AG09319 (cell line): ENCODE results near the gene ZNF335.

Experiments used
- DNase-seq: peaks from one replicate; pipeline ENCODE4 v3.0.0-alpha.2; 2010; ENCODE audit warnings: low read depth; ENCODE audit errors: extremely low read depth
- TF ChIP-seq, protein P1 (sequence below): IDR thresholded peaks from 2 replicates; pipeline ENCODE4 v1.5.1; 2011; ENCODE audit warnings: low read depth, mild to moderate bottlenecking, inconsistent platforms, low read length, moderate library complexity

ZNF335 gene

DNA sequence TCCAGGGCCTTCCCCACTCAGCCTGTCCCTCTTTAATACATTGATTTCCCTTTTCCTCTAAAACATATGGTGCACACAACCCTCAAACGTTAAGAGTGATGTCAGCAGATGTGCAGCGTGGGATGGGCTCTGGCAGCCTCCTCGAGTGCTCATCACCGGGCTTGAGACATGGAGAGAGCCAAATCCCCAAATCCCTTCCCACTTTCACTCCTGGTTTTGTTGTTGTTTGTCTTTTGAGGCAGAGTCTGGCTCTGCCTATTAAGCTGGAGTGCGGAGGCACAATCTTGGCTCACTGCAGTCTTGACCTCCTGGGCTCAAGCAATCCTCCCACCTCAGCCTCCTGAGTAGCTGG, 54.2 kb downstream of the ZNF335 start:
- TF ChIP-seq, protein P1, sequence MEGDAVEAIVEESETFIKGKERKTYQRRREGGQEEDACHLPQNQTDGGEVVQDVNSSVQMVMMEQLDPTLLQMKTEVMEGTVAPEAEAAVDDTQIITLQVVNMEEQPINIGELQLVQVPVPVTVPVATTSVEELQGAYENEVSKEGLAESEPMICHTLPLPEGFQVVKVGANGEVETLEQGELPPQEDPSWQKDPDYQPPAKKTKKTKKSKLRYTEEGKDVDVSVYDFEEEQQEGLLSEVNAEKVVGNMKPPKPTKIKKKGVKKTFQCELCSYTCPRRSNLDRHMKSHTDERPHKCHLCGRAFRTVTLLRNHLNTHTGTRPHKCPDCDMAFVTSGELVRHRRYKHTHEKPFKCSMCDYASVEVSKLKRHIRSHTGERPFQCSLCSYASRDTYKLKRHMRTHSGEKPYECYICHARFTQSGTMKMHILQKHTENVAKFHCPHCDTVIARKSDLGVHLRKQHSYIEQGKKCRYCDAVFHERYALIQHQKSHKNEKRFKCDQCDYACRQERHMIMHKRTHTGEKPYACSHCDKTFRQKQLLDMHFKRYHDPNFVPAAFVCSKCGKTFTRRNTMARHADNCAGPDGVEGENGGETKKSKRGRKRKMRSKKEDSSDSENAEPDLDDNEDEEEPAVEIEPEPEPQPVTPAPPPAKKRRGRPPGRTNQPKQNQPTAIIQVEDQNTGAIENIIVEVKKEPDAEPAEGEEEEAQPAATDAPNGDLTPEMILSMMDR: no peak
- no peak for DNase-seq

DNA sequence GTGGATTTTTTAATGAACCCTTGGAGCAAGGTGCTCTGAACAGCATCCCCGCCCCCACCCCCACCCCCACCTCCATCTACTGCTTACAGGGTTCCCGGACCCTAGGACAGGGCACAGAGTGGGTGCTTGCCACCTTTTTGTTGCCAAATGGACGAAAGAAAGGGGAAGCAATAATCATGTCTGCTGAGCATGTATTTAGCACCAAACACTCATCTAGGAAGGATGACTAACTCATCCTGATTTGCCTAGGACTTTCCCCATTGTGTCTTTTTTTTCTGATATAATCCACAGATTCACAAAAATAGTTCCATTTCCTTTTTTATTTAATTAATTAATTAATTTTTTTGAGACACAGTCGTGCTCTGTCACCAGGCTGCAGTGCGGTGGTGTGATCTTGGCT, 58.9 kb downstream of the ZNF335 start:
- DNase-seq: no peak
- TF ChIP-seq, protein P1: no peak

DNA sequence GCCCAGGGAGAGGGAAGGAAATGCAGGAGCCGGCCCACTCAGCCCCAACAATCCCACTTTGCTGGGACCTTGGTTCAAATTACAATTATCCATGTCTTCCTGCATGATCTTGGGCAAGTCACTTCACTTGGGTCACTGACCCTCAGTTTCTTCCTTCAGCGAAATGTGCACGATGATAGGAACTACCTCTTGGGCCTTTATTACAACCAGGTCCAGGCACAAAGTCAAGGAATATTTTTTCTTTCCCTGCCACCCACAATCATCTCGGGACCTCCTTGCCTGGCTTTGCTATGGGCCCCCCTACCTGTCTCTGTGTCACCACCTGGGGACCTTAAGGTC, 59.7 kb downstream of the ZNF335 start:
- DNase-seq: no peak
- TF ChIP-seq, protein P1: no peak

DNA sequence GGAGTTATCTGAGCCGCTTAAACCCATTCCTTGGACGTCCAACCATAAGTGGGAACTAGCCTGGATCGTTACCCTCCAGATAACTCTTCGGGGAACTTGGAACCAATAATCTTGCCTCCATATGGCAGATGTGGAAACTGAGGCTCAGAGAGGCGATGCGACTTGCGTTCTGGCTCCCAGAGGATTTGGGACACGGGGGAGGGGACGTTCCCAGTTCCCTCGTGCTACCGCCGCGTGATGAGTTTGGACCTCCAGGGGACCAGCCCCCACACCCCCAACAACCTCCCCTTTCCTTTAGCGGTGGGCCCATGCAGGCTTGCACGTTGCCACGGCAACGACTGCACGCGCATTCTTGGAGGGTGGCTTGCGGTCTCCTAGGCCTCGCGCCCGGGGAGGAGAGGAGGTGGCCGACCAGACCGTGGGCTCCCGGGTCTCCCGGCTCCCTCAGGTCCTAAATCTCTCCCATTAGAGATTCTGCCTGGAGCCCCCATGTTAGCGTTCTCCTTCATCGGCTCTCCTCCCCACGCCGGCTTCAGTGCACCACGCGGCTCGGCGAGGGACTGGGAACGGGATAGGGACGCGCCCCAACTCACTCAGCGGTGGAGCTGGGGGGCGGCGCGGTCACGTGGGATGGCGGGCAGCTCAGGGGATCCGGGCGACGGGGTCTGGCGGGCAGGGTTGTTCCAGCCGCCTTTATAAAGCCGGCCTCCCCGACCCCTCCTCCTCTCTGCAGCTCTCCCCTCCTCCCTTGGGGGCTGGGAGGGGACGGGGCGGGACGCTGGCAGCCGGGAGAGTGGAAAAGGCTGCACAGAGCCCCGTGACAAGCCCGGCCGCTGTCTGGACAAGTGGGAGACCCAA, 60.3 kb downstream of the ZNF335 start, which contains the start of gene PLTP:
Gene PLTP (minus strand): TSS at position 670 of the 858 bp plus-strand sequence. CDS start 703 bp downstream, outside the sequence.
- DNase-seq: no peak
- TF ChIP-seq, protein P1: no peak

DNA sequence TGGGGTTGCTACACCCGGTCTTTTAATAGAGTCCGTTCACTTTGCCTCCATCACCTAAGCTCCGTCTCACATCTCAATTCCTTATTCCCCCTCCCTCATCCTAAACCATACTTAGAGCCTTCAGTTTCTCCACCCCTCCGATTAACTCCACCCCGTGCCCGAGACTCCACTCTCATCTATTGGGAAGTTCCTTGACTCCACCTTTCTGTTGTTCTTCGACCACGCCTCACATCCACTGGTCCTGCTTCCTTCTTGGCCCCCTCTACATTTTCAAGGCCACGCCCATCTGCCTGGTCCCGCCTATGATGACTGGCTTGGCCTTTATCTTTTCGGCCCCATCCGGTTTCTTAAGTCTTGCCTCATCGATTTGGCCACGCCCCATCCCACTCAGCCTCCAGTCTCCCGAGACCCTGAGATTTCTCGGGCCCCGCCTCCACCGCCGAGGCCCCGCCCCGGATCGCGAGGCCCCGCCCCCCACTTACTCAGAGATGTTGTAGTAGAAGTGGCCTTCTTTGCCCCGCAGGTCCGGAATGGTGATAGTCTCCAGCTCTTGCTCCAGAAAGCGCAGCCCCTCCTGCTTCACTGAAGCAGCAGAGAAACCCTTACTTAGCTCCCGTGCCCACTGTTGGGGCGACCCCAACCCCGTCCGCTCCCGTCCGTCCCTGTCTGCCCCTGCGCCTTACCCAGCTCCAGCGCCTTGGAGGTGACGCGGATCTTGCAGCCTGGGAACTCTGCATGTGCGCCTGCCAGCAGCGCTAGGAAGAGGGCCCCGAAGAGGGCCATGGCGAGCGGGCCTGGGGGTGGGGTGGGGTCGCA, 61.1 kb downstream of the ZNF335 start:
- TF ChIP-seq, protein P1: no peak
- DNase-seq: peak; percentile 99

DNA sequence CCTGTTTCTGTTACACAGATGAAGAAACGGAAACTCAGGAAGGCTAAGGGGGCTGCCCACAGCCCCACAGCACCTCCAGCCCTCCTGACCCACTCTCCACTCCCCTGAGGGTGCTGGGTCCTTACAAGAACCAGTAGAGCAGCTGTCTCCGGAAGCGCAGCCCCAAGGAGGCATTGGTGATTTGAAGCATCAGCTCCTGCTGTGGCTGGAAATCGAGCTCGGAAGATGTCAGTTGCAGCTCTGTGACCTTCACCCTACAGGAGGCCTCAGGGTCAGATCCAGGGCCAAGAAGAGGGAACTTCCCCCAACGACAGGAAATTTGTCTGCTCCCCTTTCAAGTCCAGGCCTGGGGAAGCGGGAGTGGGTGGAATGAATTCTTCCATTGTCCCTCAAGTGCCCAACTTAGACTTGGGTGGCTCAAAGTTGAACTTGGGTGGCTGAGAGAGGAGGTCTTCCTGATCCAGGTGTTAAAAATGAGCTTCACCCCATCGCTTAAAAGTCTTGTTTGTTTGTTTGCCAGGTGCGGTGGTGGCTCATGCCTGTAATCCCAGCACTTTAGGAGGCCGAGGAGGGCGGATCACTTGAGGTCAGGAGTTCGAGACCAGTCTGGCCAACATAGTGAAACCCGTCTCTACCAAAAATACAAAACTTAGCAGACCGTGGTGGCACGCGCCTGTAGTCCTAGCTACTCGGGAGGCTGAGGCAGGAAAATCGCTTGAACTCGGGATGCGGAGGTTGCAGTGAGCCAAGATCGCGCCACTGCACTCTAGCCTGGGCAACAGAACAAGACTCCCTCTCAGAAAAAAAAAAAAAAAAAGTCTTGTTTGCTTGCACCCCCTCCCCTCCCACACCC, 62.0 kb downstream of the ZNF335 start:
- no peak for DNase-seq
- TF ChIP-seq, protein P1: no peak
